Measurements from ENCODE around the gene FZD7.

Gene FZD7

DNA sequence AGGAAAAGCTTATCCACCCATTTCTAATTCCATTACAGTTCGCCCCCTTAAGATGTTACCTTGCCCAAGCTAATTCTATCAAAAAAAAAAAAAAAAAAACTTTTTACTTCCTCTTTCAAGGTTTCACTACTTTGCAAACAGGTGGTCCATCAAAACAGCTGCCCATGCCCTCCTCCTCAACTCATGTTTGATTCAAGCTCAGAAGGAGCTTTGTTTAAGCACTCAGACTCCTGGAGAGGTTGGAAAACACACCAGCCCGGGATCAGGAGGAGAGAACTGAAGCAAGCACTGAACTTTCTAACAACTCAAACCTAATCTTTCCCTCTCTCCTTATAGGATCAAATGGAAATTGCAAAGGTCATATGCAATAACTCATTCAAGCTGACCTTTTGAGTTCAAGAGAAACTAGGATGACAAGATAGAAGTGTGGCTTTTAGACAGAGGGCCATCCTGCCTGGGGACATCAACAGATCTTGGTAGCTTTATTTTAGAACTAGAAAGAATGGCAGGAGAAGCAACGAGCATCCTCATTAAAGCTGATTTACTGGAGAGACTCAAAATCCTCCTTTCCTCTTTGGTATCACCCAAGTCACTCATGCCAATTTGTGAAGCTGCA is 28.3 kb upstream of the FZD7 start:
- TF ChIP-seq, protein P1, sequence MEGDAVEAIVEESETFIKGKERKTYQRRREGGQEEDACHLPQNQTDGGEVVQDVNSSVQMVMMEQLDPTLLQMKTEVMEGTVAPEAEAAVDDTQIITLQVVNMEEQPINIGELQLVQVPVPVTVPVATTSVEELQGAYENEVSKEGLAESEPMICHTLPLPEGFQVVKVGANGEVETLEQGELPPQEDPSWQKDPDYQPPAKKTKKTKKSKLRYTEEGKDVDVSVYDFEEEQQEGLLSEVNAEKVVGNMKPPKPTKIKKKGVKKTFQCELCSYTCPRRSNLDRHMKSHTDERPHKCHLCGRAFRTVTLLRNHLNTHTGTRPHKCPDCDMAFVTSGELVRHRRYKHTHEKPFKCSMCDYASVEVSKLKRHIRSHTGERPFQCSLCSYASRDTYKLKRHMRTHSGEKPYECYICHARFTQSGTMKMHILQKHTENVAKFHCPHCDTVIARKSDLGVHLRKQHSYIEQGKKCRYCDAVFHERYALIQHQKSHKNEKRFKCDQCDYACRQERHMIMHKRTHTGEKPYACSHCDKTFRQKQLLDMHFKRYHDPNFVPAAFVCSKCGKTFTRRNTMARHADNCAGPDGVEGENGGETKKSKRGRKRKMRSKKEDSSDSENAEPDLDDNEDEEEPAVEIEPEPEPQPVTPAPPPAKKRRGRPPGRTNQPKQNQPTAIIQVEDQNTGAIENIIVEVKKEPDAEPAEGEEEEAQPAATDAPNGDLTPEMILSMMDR (IDR thresholded peaks at IDR 0.05), result no peak

DNA sequence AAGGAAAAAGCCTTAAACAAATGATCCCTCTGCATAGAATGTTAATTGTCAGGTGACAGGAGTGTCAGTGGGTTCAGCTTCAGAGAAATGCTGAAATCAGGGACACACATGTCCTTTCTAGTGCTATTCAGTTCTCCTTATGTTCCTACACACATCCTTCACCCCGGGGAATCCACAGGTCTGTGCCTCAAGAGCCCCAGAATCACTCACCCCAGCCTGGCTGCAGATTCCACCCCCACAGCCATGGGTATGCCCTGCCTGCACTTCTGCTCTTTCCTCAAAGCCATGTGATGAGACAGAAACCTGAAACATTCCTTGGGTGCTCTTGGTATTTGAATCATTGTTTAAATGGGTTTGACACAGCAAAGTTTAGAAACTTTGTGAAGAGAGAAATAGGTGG is 27.4 kb upstream of the FZD7 start:
- TF ChIP-seq, protein P1 (IDR thresholded peaks at IDR 0.05), result no peak

DNA sequence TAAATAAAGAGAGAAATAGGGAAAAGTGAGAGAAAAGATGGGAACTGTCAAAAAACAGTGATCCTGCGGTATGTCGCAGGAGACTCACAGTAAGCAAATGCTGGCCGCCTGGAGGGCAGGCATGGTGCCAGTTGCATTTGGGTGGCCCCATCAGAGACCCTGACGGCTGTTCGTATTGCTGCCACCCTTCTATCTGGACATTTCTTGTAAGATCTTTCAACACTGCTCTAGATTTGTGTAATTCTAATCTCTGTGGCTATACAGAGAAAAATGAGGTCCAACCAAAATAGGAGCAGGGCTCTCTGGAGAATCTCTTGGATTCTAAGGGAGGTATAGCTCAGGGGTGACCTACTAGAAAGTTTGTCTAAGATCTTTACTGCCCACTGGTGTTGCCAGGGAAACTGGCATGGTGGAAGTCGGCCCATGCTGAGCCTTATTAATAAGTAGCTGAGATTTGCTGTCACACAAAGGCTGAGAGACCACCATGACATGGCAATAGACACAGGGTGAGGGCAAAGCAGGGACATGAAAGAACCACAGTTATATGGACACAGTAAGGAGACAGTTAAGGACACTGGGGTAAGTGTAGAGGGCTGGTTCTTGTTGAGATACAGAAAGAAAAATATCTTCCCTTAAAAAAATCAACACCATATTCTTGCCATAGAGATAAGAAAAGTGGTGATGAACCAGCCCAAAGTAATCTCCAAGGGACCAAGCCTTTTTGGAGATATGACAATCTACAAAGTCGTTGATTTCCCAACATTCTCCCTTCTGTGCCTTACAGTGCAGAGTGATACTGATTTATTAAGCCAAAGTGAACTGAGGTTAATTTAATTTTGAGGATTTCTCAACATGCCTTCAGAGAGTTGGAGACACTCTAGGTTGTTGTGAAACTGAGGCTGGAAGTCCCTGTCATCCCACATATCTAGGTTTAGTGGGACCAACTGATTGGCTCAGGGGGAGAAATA is 26.4 kb upstream of the FZD7 start:
- TF ChIP-seq, protein P1 (IDR thresholded peaks at IDR 0.05), result no peak

DNA sequence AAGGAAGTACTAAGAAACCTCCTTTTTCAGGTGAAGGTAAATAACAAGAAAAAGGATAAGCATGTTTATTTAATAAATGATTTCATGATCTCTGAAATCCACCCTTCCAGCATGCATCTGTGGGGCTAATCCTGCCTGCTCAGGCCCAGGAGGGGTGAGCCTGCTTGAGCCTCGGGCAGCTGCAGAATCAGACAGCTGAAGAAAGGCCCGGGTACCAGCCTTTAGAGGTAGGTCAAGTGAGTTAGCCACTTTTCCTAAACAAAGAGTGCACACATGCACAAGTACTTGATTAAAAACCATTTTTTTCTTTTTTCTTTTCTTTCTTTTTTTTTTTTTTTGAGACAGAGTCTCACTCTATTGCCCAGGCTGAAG is 25.7 kb upstream of the FZD7 start:
- TF ChIP-seq, protein P1 (IDR thresholded peaks at IDR 0.05), result no peak

DNA sequence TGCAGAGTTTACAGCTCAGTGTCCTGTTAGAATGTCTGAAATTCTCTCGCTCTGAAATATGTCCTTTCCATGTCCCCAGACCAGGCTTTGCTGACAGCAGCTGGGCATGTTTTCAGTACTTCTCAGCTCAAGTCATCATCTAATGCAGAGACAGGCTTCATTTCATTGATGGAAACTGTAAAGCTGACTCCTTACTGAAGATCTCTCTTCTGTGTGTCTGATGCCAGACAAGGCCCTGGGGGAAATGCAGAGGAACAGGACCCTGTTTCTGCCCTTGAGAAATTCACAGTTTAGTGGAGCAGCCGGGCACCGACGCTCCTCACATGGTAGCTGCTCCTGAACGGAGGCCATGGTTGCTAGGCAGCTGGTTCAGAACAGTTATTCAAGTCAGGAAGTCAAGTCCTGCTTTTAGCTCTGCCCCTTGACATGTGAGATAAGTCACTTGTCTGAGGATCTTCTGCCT is 24.6 kb upstream of the FZD7 start:
- TF ChIP-seq, protein P1 (IDR thresholded peaks at IDR 0.05), result no peak

DNA sequence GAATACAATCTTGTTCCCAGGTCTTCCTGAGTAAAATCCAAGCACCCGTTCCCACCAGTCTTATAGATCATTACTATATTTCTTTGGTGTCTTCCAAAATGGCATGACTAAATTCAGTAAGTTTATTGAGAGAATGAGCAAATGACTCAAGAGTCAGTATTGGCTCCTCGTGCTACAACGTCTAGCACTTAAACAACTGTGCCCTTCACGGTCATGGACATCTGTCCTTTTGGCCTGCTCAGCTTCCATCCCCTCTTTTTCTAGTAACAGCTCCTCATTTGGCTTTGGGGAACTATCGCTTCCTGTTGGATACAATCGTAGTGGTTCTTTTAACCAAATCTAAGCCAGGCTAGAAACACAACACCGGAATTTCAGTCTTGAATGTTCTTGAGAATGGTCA is 24.1 kb upstream of the FZD7 start:
- TF ChIP-seq, protein P1 (IDR thresholded peaks at IDR 0.05), result no peak

DNA sequence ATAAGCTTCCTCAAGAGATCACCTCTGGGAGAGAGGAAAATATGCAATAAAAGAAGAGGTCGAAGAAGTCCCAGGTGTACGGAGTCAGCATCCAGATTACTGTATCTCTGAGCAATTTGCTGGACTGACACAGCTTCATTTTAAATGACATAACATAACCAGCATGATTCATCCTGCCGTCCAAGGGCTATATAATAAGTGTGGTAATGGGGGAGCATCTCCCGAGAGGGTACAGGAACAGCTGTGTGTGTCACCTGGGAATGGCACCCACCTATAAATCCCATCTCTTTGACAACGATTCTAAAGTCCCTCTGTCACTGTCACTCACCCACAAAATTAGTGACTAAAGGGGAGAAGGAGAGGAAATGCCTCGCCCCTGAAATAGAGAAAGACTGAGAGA is 19.3 kb upstream of the FZD7 start:
- TF ChIP-seq, protein P1 (IDR thresholded peaks at IDR 0.05), result no peak
